Measurements from ENCODE around the gene COPA.
"Not testable (repeated sequence)": the region's sequence is repeated elsewhere in the genome, so short reads cannot be mapped to it uniquely, and the experiment has no call there.

COPA gene

GRCh38 chr1:160342953-160343869, at the start of gene COPA, which contains the start of gene NCSTN:
COPA (minus strand) TSS chr1:160343250; CDS start chr1:160343170, 80 bp downstream.
NCSTN (plus strand) TSS chr1:160343383; CDS start chr1:160343397, 14 bp downstream.
- peaks cover 20 to 36% of the 10 kb centered on the region in 2 donors for H3K36me3 ChIP-seq (ENCODE audit: control insufficient read depth in 1 of 2, insufficient read depth in 2 of 2, low read length in 2 of 2)

DNA sequence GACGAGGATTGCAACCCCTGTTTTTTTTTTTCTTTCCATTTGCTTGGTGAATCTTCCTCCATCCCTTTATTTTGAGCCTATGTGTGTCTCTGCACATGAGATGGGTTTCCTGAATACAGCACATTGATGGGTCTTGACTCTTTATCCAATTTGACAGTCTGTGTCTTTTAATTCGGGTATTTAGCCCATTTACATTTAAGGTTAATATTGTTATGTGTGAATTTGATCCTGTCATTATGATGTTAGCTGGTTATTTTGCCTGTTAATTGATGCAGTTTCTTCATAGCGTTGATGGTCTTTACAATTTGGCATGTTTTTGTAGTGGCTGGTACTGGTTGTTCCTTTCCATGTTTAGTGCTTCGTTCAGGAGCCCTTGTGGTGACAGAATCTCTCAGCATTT, 45.4 kb upstream of the COPA start:
- not testable (repeated sequence) for H3K27me3 ChIP-seq (ENCODE audit: control insufficient read depth in 1 of 2, insufficient read depth in 2 of 2, low read length in 2 of 2); H3K9ac ChIP-seq (ENCODE audit: low read depth in 1 of 2, low read length in 2 of 2); H3K36me3 ChIP-seq (ENCODE audit: control insufficient read depth in 1 of 2, insufficient read depth in 2 of 2, low read length in 2 of 2); H3K9me3 ChIP-seq (ENCODE audit: control insufficient read depth in 1 of 2, low read length in 2 of 2); H3K27ac ChIP-seq (ENCODE audit: low read depth, low read length); H3K4me1 ChIP-seq (ENCODE audit: control insufficient read depth in 1 of 2, insufficient read depth in 2 of 2, low read length in 2 of 2); H3K4me3 ChIP-seq (ENCODE audit: low read depth in 1 of 2, low read length in 2 of 2)

More at GRCh38 chr1:160342953-160343869, at the start of gene COPA, which contains the start of gene NCSTN:
- H3K9me3 ChIP-seq (ENCODE audit: control insufficient read depth in 1 of 2, low read length in 2 of 2): no peaks in the 10 kb centered on the region
- H3K4me1 ChIP-seq (ENCODE audit: control insufficient read depth in 1 of 2, insufficient read depth in 2 of 2, low read length in 2 of 2): peaks cover 35 to 38% of the 10 kb centered on the region in 2 donors
- H3K4me3 ChIP-seq (ENCODE audit: low read depth in 1 of 2, low read length in 2 of 2): peak within 1 kb of the TSS; percentile 94 to 99
- H3K27ac ChIP-seq (ENCODE audit: low read depth, low read length): peak within 1 kb of the TSS; percentile 78
- H3K9ac ChIP-seq (ENCODE audit: low read depth in 1 of 2, low read length in 2 of 2): peak within 1 kb of the TSS; percentile 97 to 98
- no peaks in the 10 kb centered on the region for H3K27me3 ChIP-seq (ENCODE audit: control insufficient read depth in 1 of 2, insufficient read depth in 2 of 2, low read length in 2 of 2)

GRCh38 chr1:160384812-160385211, 41.8 kb upstream of the COPA start:
- not testable (repeated sequence) for H3K9me3 ChIP-seq (ENCODE audit: control insufficient read depth in 1 of 2, low read length in 2 of 2); H3K4me3 ChIP-seq (ENCODE audit: low read depth in 1 of 2, low read length in 2 of 2); H3K36me3 ChIP-seq (ENCODE audit: control insufficient read depth in 1 of 2, insufficient read depth in 2 of 2, low read length in 2 of 2); H3K27ac ChIP-seq (ENCODE audit: low read depth, low read length); H3K9ac ChIP-seq (ENCODE audit: low read depth in 1 of 2, low read length in 2 of 2); H3K27me3 ChIP-seq (ENCODE audit: control insufficient read depth in 1 of 2, insufficient read depth in 2 of 2, low read length in 2 of 2); H3K4me1 ChIP-seq (ENCODE audit: control insufficient read depth in 1 of 2, insufficient read depth in 2 of 2, low read length in 2 of 2)

- no peak overlapping the region for H3K4me3 ChIP-seq (ENCODE audit: low read depth in 1 of 2, low read length in 2 of 2)
- H3K27ac ChIP-seq (ENCODE audit: low read depth, low read length): no peak overlapping the region
- H3K4me1 ChIP-seq (ENCODE audit: control insufficient read depth in 1 of 2, insufficient read depth in 2 of 2, low read length in 2 of 2): peaks cover 9 to 11% of the 10 kb centered on the region in 2 donors
- no peaks in the 10 kb centered on the region for H3K27me3 ChIP-seq (ENCODE audit: control insufficient read depth in 1 of 2, insufficient read depth in 2 of 2, low read length in 2 of 2)
- no peaks in the 10 kb centered on the region for H3K36me3 ChIP-seq (ENCODE audit: control insufficient read depth in 1 of 2, insufficient read depth in 2 of 2, low read length in 2 of 2)
- H3K9ac ChIP-seq (ENCODE audit: low read depth in 1 of 2, low read length in 2 of 2): no peak overlapping the region
- H3K9me3 ChIP-seq (ENCODE audit: control insufficient read depth in 1 of 2, low read length in 2 of 2): no peaks in the 10 kb centered on the region
These were observed 34.6 kb upstream of the COPA start for GRCh38 chr1:160377585-160378206.

- no peak overlapping the region for H3K27ac ChIP-seq (ENCODE audit: low read depth, low read length)
- H3K27me3 ChIP-seq (ENCODE audit: control insufficient read depth in 1 of 2, insufficient read depth in 2 of 2, low read length in 2 of 2): no peaks in the 10 kb centered on the region
- peaks cover 9 to 11% of the 10 kb centered on the region in 2 donors for H3K4me1 ChIP-seq (ENCODE audit: control insufficient read depth in 1 of 2, insufficient read depth in 2 of 2, low read length in 2 of 2)
- H3K36me3 ChIP-seq (ENCODE audit: control insufficient read depth in 1 of 2, insufficient read depth in 2 of 2, low read length in 2 of 2): no peaks in the 10 kb centered on the region
- H3K9me3 ChIP-seq (ENCODE audit: control insufficient read depth in 1 of 2, low read length in 2 of 2): no peaks in the 10 kb centered on the region
- H3K9ac ChIP-seq (ENCODE audit: low read depth in 1 of 2, low read length in 2 of 2): no peak overlapping the region
- H3K4me3 ChIP-seq (ENCODE audit: low read depth in 1 of 2, low read length in 2 of 2): no peak overlapping the region
These were observed 33.6 kb upstream of the COPA start for GRCh38 chr1:160376525-160377131.

- Histone ChIP-seq H3K9ac (ENCODE audit: low read depth in 1 of 2, low read length in 2 of 2) (no peak overlapping the region), H3K4me3 (ENCODE audit: low read depth in 1 of 2, low read length in 2 of 2) (no peak overlapping the region), H3K27ac (ENCODE audit: low read depth, low read length) (no peak overlapping the region), H3K27me3 (ENCODE audit: control insufficient read depth in 1 of 2, insufficient read depth in 2 of 2, low read length in 2 of 2) (no peaks in the 10 kb centered on the region), H3K9me3 (ENCODE audit: control insufficient read depth in 1 of 2, low read length in 2 of 2) (no peaks in the 10 kb centered on the region), H3K4me1 (ENCODE audit: control insufficient read depth in 1 of 2, insufficient read depth in 2 of 2, low read length in 2 of 2) (peaks cover 9 to 11% of the 10 kb centered on the region in 2 donors), H3K36me3 (ENCODE audit: control insufficient read depth in 1 of 2, insufficient read depth in 2 of 2, low read length in 2 of 2) (no peaks in the 10 kb centered on the region)
These were observed 32.9 kb upstream of the COPA start for GRCh38 chr1:160375788-160376524.

DNA sequence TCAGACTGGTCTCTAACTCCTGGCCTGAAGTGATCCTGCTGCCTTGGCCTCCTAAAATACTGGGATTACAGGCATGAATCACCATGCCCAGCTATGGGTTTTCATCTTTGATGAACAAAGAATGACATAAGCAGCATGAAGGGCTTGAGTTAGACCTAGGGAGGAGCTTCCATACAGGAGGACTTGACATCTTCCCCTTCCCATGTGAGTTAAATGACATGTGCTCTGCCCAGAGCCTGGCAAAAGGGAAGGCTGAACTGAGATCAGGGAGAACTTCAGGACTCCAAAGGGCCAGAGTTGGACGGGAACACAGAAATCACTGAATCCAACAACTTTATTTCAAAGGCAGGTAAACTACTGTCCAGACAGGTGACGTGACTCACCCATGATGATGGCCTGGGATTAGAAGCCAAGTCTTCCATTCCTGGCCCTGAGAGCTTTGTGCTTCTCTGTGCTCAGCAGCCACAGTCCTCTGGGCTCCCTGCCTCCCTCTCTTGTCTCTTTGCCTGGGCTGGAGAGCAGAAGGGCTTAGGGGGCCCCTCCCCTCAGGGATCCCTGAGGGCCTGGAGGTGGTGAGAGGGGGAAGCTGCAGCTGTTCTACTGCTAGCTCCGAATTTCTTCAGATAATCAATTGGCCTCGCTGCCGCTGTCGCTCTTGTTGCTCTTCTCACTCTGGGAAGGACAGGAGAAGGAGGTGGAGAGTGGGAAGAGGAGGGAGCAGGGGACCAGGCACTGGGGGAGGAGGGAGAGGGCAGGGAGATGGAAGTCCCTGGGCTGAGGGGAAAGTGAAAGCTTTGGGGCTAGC, 31.5 kb upstream of the COPA start:
- Histone ChIP-seq H3K4me3 (ENCODE audit: low read depth in 1 of 2, low read length in 2 of 2) (no peak overlapping the region), H3K9me3 (ENCODE audit: control insufficient read depth in 1 of 2, low read length in 2 of 2) (no peaks in the 10 kb centered on the region), H3K9ac (ENCODE audit: low read depth in 1 of 2, low read length in 2 of 2) (no peak overlapping the region), H3K36me3 (ENCODE audit: control insufficient read depth in 1 of 2, insufficient read depth in 2 of 2, low read length in 2 of 2) (no peaks in the 10 kb centered on the region), H3K27ac (ENCODE audit: low read depth, low read length) (no peak overlapping the region), H3K27me3 (ENCODE audit: control insufficient read depth in 1 of 2, insufficient read depth in 2 of 2, low read length in 2 of 2) (no peaks in the 10 kb centered on the region), H3K4me1 (ENCODE audit: control insufficient read depth in 1 of 2, insufficient read depth in 2 of 2, low read length in 2 of 2) (peaks cover 9 to 11% of the 10 kb centered on the region in 2 donors)

- no peak overlapping the region for H3K9ac ChIP-seq (ENCODE audit: low read depth in 1 of 2, low read length in 2 of 2)
- no peak overlapping the region for H3K4me3 ChIP-seq (ENCODE audit: low read depth in 1 of 2, low read length in 2 of 2)
- no peaks in the 10 kb centered on the region for H3K27me3 ChIP-seq (ENCODE audit: control insufficient read depth in 1 of 2, insufficient read depth in 2 of 2, low read length in 2 of 2)
- no peaks in the 10 kb centered on the region for H3K36me3 ChIP-seq (ENCODE audit: control insufficient read depth in 1 of 2, insufficient read depth in 2 of 2, low read length in 2 of 2)
- H3K27ac ChIP-seq (ENCODE audit: low read depth, low read length): no peak overlapping the region
- H3K4me1 ChIP-seq (ENCODE audit: control insufficient read depth in 1 of 2, insufficient read depth in 2 of 2, low read length in 2 of 2): peaks cover 9 to 11% of the 10 kb centered on the region in 2 donors
- H3K9me3 ChIP-seq (ENCODE audit: control insufficient read depth in 1 of 2, low read length in 2 of 2): no peaks in the 10 kb centered on the region
These were observed 30.6 kb upstream of the COPA start for GRCh38 chr1:160373696-160374095.

DNA sequence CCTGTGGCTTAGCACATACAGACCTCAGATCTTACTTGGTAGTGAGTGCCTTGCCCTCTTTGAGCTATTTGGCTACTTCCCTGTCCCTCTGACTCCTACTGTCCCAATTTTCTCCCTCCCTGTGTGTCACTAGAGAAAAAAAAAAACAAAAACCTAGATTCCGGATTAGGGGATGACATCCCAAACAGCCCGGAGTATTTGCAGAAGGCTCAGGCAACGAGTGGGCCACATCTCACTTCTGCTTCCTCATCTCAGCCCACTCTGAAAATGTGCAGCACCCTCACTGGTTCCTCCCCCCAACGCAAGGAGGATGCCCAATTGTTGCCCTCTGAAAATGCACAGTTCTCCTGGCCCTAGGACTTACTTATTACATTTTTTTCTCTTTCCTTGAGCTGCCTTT, 28.7 kb upstream of the COPA start:
- Histone ChIP-seq H3K27ac (ENCODE audit: low read depth, low read length) (no peak overlapping the region), H3K4me1 (ENCODE audit: control insufficient read depth in 1 of 2, insufficient read depth in 2 of 2, low read length in 2 of 2) (peaks cover 9 to 11% of the 10 kb centered on the region in 2 donors), H3K4me3 (ENCODE audit: low read depth in 1 of 2, low read length in 2 of 2) (no peak overlapping the region), H3K36me3 (ENCODE audit: control insufficient read depth in 1 of 2, insufficient read depth in 2 of 2, low read length in 2 of 2) (no peaks in the 10 kb centered on the region), H3K9me3 (ENCODE audit: control insufficient read depth in 1 of 2, low read length in 2 of 2) (no peaks in the 10 kb centered on the region), H3K9ac (ENCODE audit: low read depth in 1 of 2, low read length in 2 of 2) (no peak overlapping the region), H3K27me3 (ENCODE audit: control insufficient read depth in 1 of 2, insufficient read depth in 2 of 2, low read length in 2 of 2) (no peaks in the 10 kb centered on the region)

Data from duodenal mucosa (tissue), 2 donors.